K562 (cell line): ENCODE results near the gene CCDC74B. TPM values are rescaled to one million over a fixed set of nuclear protein-coding genes. Genes with fewer than 3 reads are reported as not detected.
A peak's percentile ranks its signal among the peaks of the same experiment; 100 is the strongest.

Source experiments
- JUNB ChIP-seq: fragments of 450-650 bp; formaldehyde crosslinking; conservative IDR thresholded peaks from 2 replicates; pipeline ENCODE4 v1.4.0; 2020; ENCODE audit warnings: mild to moderate bottlenecking
- POLR2A ChIP-seq: fragments of 450-650 bp; conservative IDR thresholded peaks from 2 replicates; pipeline ENCODE4 v1.6.1; 2016
- PURB ChIP-seq: sonication (generic); formaldehyde crosslinking; IDR thresholded peaks from 2 replicates; pipeline ENCODE4 v1.9.0; 2021; ENCODE audit warnings: low read depth, mild to moderate bottlenecking, missing genetic modification reagents
- RFX1 ChIP-seq: fragments of 450-650 bp; IDR thresholded peaks from 2 replicates; pipeline ENCODE4 v1.6.1; 2016; ENCODE audit warnings: mild to moderate bottlenecking, moderate library complexity
- RUNX1 ChIP-seq: sonication (generic); IDR thresholded peaks from 2 replicates; pipeline ENCODE4 v1.6.1; 2016; ENCODE audit warnings: antibody characterized with exemption, low read depth
- SETDB1 ChIP-seq: IDR thresholded peaks from one replicate; pipeline ENCODE4 v1.6.1; 2012; ENCODE audit warnings: low read length, control low read depth, inconsistent platforms
- TCFL5 ChIP-seq: fragments of 250-450 bp; sonication (Bioruptor Pico); conservative IDR thresholded peaks from 2 replicates; pipeline ENCODE4 v1.6.1; 2021; ENCODE audit warnings: mild to moderate bottlenecking, moderate library complexity, matching md5 sums
- ZNF586 ChIP-seq: fragments of 450-650 bp; formaldehyde crosslinking; conservative IDR thresholded peaks from 2 replicates; pipeline ENCODE4 v1.4.0; 2020; ENCODE audit warnings: mild to moderate bottlenecking, moderate library complexity
- polyA plus RNA-seq, 8 experiments: library from polyadenylated mRNA; depleted of rRNA in 4 of 8; stranded (reverse) in 5 of 8; unstranded in 3 of 8; fragments of >200 nt; fragmentation: Nextera tagmentation in 2 of 8; fragmentation: Illumina TruSeq in 1 of 8; extraction: Ambion mirVana in 2 of 8; extraction: Trizol in 1 of 8; gene quantifications; 2 replicates each; pipeline versions ENCODE4 v1.2.1 to v1.2.3, GENCODE V29; 2011 to 2014; ENCODE audit warnings: inconsistent platforms in 1 of 8, missing spikeins in 1 of 8
- total RNA-seq, 7 experiments: library from RNA; depleted of rRNA in 6 of 7; stranded (reverse); fragments of >200 nt in 6 of 7; fragmentation: Illumina TruSeq in 2 of 7; extraction: Trizol in 2 of 7; gene quantifications; 2 replicates each; pipeline versions ENCODE4 v1.2.1 to v1.2.3, GENCODE V29; 2011 to 2021; ENCODE audit warnings: low replicate concordance in 1 of 7
- TF ChIP-seq, protein P1 (sequence below): fragments of 450-650 bp; IDR thresholded peaks from 2 replicates; pipeline ENCODE4 v1.6.1; 2017; ENCODE audit warnings: antibody characterized with exemption, mild to moderate bottlenecking
- TF ChIP-seq, protein P2 (sequence below): sonication (generic); formaldehyde crosslinking; IDR thresholded peaks from 2 replicates; pipeline ENCODE4 v1.8.0; 2022; ENCODE audit warnings: missing genetic modification reagents, mild to moderate bottlenecking, moderate library complexity, borderline replicate concordance
- TF ChIP-seq, protein P3 (sequence below): fragments of 450-650 bp; formaldehyde crosslinking; IDR thresholded peaks from 2 replicates; pipeline ENCODE4 v1.4.0; 2020; ENCODE audit warnings: mild to moderate bottlenecking, moderate library complexity
- TF ChIP-seq, protein P4 (sequence below): sonication (generic); formaldehyde crosslinking; IDR thresholded peaks from 2 replicates; pipeline ENCODE4 v1.8.1; 2023; ENCODE audit warnings: mild to moderate bottlenecking, missing genetic modification reagents

Gene CCDC74B
- total and polyA plus RNA-seq, 9 of the 15 experiments (the other 6 are each of a cell fraction or from before 2014, with no cell fraction given), result 0.04 to 1.5 (median 0.52) TPM; not detected in 1

DNA sequence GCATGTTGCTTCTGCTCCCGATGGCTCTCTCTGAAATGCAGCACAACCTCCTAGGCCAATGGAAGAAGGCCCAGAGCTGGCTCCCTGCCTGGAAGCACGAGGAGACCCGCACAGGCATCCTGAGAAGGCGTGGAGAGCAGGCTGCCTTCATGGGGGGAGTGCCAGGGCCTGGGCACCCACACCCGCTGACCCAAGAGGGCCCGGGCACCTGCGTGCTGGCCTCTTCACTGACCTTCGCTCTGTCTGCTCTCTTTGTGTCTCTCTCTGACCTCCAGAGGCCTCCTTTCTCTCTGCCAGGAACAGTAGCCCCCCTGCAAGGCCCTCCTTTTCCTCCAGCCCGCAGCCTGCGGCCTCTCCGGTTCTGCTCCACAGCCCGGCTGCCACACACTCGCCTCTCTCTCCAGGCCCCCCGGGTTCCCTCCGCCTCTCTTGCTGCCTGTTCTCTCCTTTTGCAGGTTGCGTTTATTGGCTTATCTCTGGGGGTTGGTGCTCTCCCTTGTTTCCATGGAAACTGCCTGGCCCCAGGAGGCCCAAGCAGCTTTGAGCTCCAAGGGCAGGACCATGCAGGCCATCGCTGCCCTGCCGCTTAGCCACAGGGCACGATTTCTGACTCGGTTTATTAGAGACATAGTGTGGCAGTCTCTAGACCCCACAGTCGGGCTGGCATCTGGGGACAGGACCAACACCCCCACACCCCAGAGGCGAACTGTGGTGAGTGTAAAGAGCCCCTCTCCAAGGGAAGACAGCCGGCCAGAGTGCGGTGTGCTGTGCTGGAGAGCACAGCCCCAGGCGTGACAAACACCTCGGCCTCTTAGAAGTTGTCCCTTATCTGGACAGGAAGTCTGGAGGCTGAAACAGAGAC, 38.8 kb upstream of the CCDC74B start (continued):
- TF ChIP-seq RUNX1, result no peak
- TF ChIP-seq, protein P1, sequence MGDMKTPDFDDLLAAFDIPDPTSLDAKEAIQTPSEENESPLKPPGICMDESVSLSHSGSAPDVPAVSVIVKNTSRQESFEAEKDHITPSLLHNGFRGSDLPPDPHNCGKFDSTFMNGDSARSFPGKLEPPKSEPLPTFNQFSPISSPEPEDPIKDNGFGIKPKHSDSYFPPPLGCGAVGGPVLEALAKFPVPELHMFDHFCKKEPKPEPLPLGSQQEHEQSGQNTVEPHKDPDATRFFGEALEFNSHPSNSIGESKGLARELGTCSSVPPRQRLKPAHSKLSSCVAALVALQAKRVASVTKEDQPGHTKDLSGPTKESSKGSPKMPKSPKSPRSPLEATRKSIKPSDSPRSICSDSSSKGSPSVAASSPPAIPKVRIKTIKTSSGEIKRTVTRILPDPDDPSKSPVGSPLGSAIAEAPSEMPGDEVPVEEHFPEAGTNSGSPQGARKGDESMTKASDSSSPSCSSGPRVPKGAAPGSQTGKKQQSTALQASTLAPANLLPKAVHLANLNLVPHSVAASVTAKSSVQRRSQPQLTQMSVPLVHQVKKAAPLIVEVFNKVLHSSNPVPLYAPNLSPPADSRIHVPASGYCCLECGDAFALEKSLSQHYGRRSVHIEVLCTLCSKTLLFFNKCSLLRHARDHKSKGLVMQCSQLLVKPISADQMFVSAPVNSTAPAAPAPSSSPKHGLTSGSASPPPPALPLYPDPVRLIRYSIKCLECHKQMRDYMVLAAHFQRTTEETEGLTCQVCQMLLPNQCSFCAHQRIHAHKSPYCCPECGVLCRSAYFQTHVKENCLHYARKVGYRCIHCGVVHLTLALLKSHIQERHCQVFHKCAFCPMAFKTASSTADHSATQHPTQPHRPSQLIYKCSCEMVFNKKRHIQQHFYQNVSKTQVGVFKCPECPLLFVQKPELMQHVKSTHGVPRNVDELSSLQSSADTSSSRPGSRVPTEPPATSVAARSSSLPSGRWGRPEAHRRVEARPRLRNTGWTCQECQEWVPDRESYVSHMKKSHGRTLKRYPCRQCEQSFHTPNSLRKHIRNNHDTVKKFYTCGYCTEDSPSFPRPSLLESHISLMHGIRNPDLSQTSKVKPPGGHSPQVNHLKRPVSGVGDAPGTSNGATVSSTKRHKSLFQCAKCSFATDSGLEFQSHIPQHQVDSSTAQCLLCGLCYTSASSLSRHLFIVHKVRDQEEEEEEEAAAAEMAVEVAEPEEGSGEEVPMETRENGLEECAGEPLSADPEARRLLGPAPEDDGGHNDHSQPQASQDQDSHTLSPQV, result no peak
- no peak for TF ChIP-seq ZNF586 (CRISPR knock-in tag)
- TF ChIP-seq, protein P2, sequence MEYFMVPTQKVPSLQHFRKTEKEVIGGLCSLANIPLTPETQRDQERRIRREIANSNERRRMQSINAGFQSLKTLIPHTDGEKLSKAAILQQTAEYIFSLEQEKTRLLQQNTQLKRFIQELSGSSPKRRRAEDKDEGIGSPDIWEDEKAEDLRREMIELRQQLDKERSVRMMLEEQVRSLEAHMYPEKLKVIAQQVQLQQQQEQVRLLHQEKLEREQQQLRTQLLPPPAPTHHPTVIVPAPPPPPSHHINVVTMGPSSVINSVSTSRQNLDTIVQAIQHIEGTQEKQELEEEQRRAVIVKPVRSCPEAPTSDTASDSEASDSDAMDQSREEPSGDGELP (CRISPR knock-in tag), result no peak
- TF ChIP-seq, protein P3, sequence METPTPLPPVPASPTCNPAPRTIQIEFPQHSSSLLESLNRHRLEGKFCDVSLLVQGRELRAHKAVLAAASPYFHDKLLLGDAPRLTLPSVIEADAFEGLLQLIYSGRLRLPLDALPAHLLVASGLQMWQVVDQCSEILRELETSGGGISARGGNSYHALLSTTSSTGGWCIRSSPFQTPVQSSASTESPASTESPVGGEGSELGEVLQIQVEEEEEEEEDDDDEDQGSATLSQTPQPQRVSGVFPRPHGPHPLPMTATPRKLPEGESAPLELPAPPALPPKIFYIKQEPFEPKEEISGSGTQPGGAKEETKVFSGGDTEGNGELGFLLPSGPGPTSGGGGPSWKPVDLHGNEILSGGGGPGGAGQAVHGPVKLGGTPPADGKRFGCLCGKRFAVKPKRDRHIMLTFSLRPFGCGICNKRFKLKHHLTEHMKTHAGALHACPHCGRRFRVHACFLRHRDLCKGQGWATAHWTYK (CRISPR knock-in tag), result no peak
- TF ChIP-seq POLR2A, result no peak
- peak; percentile 85 for TF ChIP-seq RFX1
- no peak for TF ChIP-seq PURB (CRISPR knock-in tag)
- TF ChIP-seq JUNB, result no peak
- no peak for TF ChIP-seq SETDB1
- TF ChIP-seq, protein P4, sequence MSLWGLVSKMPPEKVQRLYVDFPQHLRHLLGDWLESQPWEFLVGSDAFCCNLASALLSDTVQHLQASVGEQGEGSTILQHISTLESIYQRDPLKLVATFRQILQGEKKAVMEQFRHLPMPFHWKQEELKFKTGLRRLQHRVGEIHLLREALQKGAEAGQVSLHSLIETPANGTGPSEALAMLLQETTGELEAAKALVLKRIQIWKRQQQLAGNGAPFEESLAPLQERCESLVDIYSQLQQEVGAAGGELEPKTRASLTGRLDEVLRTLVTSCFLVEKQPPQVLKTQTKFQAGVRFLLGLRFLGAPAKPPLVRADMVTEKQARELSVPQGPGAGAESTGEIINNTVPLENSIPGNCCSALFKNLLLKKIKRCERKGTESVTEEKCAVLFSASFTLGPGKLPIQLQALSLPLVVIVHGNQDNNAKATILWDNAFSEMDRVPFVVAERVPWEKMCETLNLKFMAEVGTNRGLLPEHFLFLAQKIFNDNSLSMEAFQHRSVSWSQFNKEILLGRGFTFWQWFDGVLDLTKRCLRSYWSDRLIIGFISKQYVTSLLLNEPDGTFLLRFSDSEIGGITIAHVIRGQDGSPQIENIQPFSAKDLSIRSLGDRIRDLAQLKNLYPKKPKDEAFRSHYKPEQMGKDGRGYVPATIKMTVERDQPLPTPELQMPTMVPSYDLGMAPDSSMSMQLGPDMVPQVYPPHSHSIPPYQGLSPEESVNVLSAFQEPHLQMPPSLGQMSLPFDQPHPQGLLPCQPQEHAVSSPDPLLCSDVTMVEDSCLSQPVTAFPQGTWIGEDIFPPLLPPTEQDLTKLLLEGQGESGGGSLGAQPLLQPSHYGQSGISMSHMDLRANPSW (CRISPR knock-in tag), result no peak
- TF ChIP-seq TCFL5 (CRISPR knock-in tag), result no peak
